ENCODE data around the gene NRARP.

The NRARP gene

DNA sequence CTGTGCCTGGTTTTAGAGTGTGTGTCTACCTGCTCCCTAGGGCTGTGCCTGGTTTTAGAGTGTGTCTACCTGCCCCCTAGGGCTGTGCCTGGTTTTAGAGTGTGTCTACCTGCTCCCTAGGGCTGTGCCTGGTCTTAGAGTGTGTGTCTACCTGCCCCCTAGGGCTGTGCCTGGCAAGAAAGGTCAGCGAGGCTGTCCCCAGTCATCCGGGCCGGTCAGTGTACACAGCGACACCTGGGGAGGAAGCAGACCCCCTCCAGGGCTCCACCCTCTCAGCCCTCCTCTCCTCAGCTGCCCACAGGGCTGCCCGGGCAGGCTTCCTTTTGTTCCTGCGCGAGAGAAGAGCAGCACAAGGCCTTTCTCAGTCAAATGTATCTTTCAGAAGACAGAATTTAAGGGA, 4.1 kb downstream of the NRARP start:
- DNase-seq (ENCODE audit: insufficient read length, low spot score) (no peak), FAIRE-seq (no peak)
- no peak for TF ChIP-seq CTCF (IDR thresholded peaks at IDR 0.05; ENCODE audit: insufficient read depth, missing control alignments)

GRCh38 chr9:137296670-137297664, 5.1 kb downstream of the NRARP start:
- no peak for TF ChIP-seq CTCF (IDR thresholded peaks at IDR 0.05; ENCODE audit: insufficient read depth, missing control alignments)
- no peak for FAIRE-seq
- no peak for DNase-seq (ENCODE audit: insufficient read length, low spot score)

GRCh38 chr9:137295849-137296669, 6.0 kb downstream of the NRARP start:
- no peak for DNase-seq (ENCODE audit: insufficient read length, low spot score)
- no peak for FAIRE-seq
- no peak for TF ChIP-seq CTCF (IDR thresholded peaks at IDR 0.05; ENCODE audit: insufficient read depth, missing control alignments)

DNA sequence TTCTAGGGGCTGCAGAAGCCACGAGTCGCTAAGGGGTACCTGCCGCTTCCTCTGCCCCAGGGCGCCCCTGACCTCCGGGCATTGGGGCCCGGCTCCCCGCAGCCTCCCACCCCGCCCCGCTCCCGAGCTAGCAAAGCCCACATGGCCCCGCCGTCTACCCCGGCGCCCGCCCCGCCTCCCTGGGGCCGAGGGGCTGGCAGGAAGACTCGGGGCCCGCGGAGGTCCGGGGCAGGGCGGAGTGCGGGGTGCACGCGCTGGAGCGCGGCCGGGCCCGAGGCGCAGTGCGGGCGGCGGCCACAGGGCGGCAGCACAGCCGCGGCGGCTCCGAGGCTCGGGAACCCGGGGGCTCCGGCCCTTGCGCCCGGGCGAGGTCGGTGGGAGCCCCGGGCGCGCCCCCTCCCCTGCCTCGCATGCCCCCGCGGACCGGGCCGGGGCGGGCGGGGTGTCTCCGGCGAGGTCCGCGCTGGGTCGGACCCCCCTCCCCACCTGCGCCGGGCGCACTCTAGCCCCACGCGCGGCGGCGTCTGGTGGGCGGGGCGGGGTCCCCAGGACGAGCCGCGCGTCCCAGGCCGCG, 6.7 kb downstream of the NRARP start:
- FAIRE-seq = no peak
- peak; percentile 55 for TF ChIP-seq CTCF (IDR thresholded peaks at IDR 0.05; ENCODE audit: insufficient read depth, missing control alignments)
- peak; percentile 94 for DNase-seq (ENCODE audit: insufficient read length, low spot score)

DNA sequence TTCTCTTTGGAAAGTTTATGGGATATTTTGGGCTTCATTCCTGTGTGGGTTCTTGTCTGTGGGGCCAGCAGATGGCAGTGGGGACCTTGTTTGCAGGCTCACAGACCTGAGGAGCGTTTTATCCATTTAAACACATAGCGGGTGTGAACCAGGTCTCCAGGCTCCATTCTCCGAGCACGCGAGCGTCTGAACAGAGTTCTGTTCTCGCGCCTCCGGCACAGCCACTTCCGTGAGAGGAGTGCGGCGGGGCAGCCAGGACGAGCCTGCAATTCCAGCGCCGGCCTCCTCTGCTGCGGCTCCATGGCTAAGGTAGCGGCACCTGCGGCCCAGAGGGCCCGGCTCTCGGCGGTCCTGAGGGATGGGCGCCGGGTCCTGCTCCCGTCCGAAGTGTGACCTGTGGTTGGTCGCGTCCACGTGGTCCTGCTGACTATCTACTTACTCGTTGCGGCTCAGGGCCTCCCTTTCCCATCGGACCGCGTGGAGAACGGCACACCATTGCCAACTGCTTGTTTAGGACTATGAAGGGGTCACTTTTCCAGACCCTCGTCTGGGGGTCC, 7.3 kb downstream of the NRARP start:
- no peak for TF ChIP-seq CTCF (IDR thresholded peaks at IDR 0.05; ENCODE audit: insufficient read depth, missing control alignments)
- no peak for DNase-seq (ENCODE audit: insufficient read length, low spot score)
- FAIRE-seq = no peak

DNA sequence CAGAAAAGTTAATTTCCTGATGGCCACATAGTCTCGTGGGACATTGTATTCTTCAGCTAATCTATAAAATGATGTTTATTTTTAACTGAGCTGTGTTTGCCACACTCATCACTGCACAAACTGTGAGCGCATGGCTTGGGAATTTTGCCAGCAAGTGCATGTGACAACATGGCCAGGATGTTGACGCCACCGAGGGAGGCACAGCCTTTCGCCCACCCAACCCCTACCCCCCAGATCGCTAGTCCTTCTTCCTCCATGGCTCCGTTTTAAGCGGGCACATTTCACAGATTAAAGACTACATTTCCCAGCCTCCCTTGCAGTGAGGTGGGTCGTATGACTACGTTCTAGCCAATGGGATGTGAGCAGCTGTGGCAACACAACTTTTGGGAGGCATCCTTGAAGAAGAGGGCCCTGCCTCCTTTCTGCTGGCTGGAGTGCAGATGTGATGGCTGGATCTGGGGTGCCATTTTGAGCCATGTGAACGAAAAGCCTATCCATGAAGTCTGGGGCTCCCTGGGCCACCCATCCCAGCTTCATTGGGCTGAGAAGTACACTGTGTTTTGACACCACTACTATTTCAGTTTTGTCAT, 7.9 kb downstream of the NRARP start:
- no peak for FAIRE-seq
- TF ChIP-seq CTCF (IDR thresholded peaks at IDR 0.05; ENCODE audit: insufficient read depth, missing control alignments) = no peak
- no peak for DNase-seq (ENCODE audit: insufficient read length, low spot score)

Measured in D721Med (cell line).